H1 (cell line): Measurements from ENCODE around the gene SERPINA12. TPM values are rescaled to one million over a fixed set of nuclear protein-coding genes. Genes with fewer than 3 reads are reported as not detected.

Experiments
- CTCF ChIA-PET: fragments of 300-600 bp; sonication (Branson Sonifier 250); formaldehyde crosslinking; loops from one replicate; lab custom pipeline; 2021; ENCODE audit not compliant: partially characterized antibody; lab: Charles Lee
- POLR2A ChIA-PET: fragments of 300-600 bp; sonication (Branson Sonifier 250); formaldehyde crosslinking; loops from one replicate; lab custom pipeline; 2021; ENCODE audit warnings: inconsistent platforms; ENCODE audit not compliant: partially characterized antibody; lab: Charles Lee
- DNase-seq, 2 experiments: peaks; one replicate each; pipeline versions ENCODE4 v3.0.0 to v3.0.0-alpha.2; 2010 to 2022; ENCODE audit warnings: low spot score in 2 of 2, low read depth in 1 of 2, mixed read lengths in 1 of 2
- FAIRE-seq: peaks from 2 replicates; lab custom pipeline; 2011; peaks lifted over from hg19 to GRCh38; lab: Jason Lieb, UNC
- H2AFZ ChIP-seq: 2 replicates; pipeline ENCODE4 v1.8.1; 2012; ENCODE audit warnings: low read length, inconsistent platforms
- H2AK5ac ChIP-seq: 2 replicates; pipeline ENCODE4 v1.6.1; 2013; ENCODE audit warnings: low read depth, low read length
- H2BK120ac ChIP-seq: replicated peaks from 2 replicates; pipeline ENCODE3; 2013; ENCODE audit warnings: low read depth, low read length, inconsistent platforms
- H2BK12ac ChIP-seq: 2 replicates; pipeline ENCODE4 v1.6.1; 2013; ENCODE audit warnings: low read depth, low read length
- H2BK15ac ChIP-seq: 2 replicates; pipeline ENCODE4 v1.6.1; 2013; ENCODE audit warnings: low read length
- H2BK20ac ChIP-seq: 2 replicates; pipeline ENCODE4 v1.6.1; 2013; ENCODE audit warnings: low read length
- H2BK5ac ChIP-seq: 2 replicates; pipeline ENCODE4 v1.6.1; 2013; ENCODE audit warnings: low read depth, low read length
- H3K14ac ChIP-seq: 2 replicates; pipeline ENCODE4 v1.6.1; 2013; ENCODE audit warnings: inconsistent platforms; ENCODE audit not compliant: insufficient read length
- H3K18ac ChIP-seq: 2 replicates; pipeline ENCODE4 v1.6.1; 2013; ENCODE audit warnings: low read length; ENCODE audit errors: extremely low read depth
- H3K23ac ChIP-seq: 2 replicates; pipeline ENCODE4 v1.6.1; 2013; ENCODE audit warnings: inconsistent platforms; ENCODE audit not compliant: insufficient read length
- H3K23me2 ChIP-seq: 2 replicates; pipeline ENCODE4 v1.6.1; 2013; ENCODE audit warnings: low read depth, low read length
- H3K27ac ChIP-seq: 2 replicates; pipeline ENCODE4 v1.6.1; 2011; ENCODE audit warnings: low read depth, low read length, inconsistent platforms
- H3K27me3 ChIP-seq, 4 experiments: replicated peaks in 1 of 4; 1 replicate in 1 of 4; 2 replicates in 3 of 4; pipeline versions ENCODE4 v1.6.1 to v1.8.1; 2011 to 2013; ENCODE audit warnings: low read length in 3 of 4, mild to moderate bottlenecking in 3 of 4, inconsistent platforms in 2 of 4, mixed read lengths in 2 of 4, moderate library complexity in 1 of 4; ENCODE audit not compliant: control insufficient read depth in 3 of 4, insufficient read depth in 3 of 4; ENCODE audit errors: extremely low read depth in 1 of 4
- H3K36me3 ChIP-seq, 4 experiments: 2 replicates each; pipeline versions ENCODE4 v1.6.1 to v1.8.1; 2011 to 2013; ENCODE audit warnings: mild to moderate bottlenecking in 4 of 4, low read length in 3 of 4, moderate library complexity in 2 of 4, control low read depth in 1 of 4, inconsistent platforms in 1 of 4; ENCODE audit not compliant: insufficient read depth in 4 of 4, control insufficient read depth in 2 of 4
- H3K4ac ChIP-seq: replicated peaks from 2 replicates; pipeline ENCODE3; 2013; ENCODE audit warnings: low read length, low read depth, mixed read lengths, inconsistent platforms; ENCODE audit not compliant: insufficient read length
- H3K4me1 ChIP-seq, 4 experiments: replicated peaks in 1 of 4; 1 replicate in 1 of 4; 2 replicates in 3 of 4; pipeline versions ENCODE4 v1.6.1 to v1.8.1; 2011 to 2013; ENCODE audit warnings: low read length in 3 of 4, inconsistent platforms in 2 of 4, mixed read lengths in 1 of 4; ENCODE audit not compliant: insufficient read depth in 4 of 4, control insufficient read depth in 3 of 4
- H3K4me2 ChIP-seq, 2 experiments: 2 replicates each; pipeline versions ENCODE4 v1.6.1 to v1.8.1; 2011 to 2013; ENCODE audit warnings: low read depth in 2 of 2, low read length in 2 of 2, control low read depth in 1 of 2, inconsistent platforms in 1 of 2, mild to moderate bottlenecking in 1 of 2; ENCODE audit not compliant: insufficient read depth in 1 of 2
- H3K4me3 ChIP-seq, 4 experiments: fragments of 200-600, 300-600 bp in 1 of 4; sonication (generic), shearing (Covaris generic), sonication (Bioruptor Twin) in 1 of 4; 2 replicates each; pipeline versions ENCODE4 v1.5.1 to v1.8.1; 2011 to 2016; ENCODE audit warnings: low read length in 4 of 4, low read depth in 3 of 4, control low read depth in 2 of 4, inconsistent platforms in 2 of 4, mild to moderate bottlenecking in 2 of 4, mixed read lengths in 1 of 4, moderate library complexity in 1 of 4; ENCODE audit not compliant: insufficient read depth in 2 of 4; ENCODE audit errors: extremely low read depth in 1 of 4
- H3K56ac ChIP-seq: replicated peaks from 2 replicates; pipeline ENCODE3; 2013; ENCODE audit warnings: low read depth, mild to moderate bottlenecking, mixed read lengths, low read length, inconsistent platforms; ENCODE audit not compliant: insufficient read length
- H3K79me1 ChIP-seq: 2 replicates; pipeline ENCODE4 v1.6.1; 2013; ENCODE audit warnings: low read depth, low read length, control low read depth
- H3K79me2 ChIP-seq, 2 experiments: 2 replicates each; pipeline versions ENCODE4 v1.6.1 to v1.8.1; 2012 to 2013; ENCODE audit warnings: low read length in 2 of 2, mild to moderate bottlenecking in 2 of 2, inconsistent platforms in 1 of 2; ENCODE audit not compliant: insufficient read depth in 2 of 2, control insufficient read depth in 1 of 2
- H3K9ac ChIP-seq, 4 experiments: replicated peaks in 1 of 4; 1 replicate in 1 of 4; 2 replicates in 3 of 4; pipeline versions ENCODE4 v1.6.1 to v1.8.1; 2011 to 2013; ENCODE audit warnings: low read depth in 3 of 4, low read length in 3 of 4, control low read depth in 2 of 4, mild to moderate bottlenecking in 2 of 4, moderate library complexity in 2 of 4, inconsistent platforms in 1 of 4; ENCODE audit errors: extremely low read depth in 1 of 4
- H3K9me3 ChIP-seq, 2 experiments: 2 replicates each; pipeline versions ENCODE4 v1.6.1 to v1.8.1; 2012 to 2013; ENCODE audit warnings: mild to moderate bottlenecking in 2 of 2, moderate library complexity in 2 of 2, control low read depth in 1 of 2, inconsistent platforms in 1 of 2, low read depth in 1 of 2, low read length in 1 of 2, mixed read lengths in 1 of 2; ENCODE audit not compliant: insufficient read depth in 2 of 2
- H4K20me1 ChIP-seq, 2 experiments: replicated peaks in 1 of 2; 2 replicates each; pipeline versions ENCODE3 to v1.8.1; 2011 to 2013; ENCODE audit warnings: inconsistent platforms in 2 of 2, low read length in 2 of 2, mild to moderate bottlenecking in 1 of 2; ENCODE audit not compliant: insufficient read depth in 2 of 2, control insufficient read depth in 1 of 2
- H4K5ac ChIP-seq: 2 replicates; pipeline ENCODE4 v1.6.1; 2013; ENCODE audit warnings: low read length, low read depth, mixed read lengths, inconsistent platforms; ENCODE audit not compliant: insufficient read length
- H4K8ac ChIP-seq: 2 replicates; pipeline ENCODE4 v1.8.0; 2013; ENCODE audit warnings: mild to moderate bottlenecking, moderate library complexity, low read length, inconsistent platforms; ENCODE audit not compliant: insufficient read depth; ENCODE audit errors: extremely low read depth
- H4K91ac ChIP-seq: replicated peaks from 2 replicates; pipeline ENCODE3; 2013; ENCODE audit warnings: low read length, mixed read lengths, inconsistent platforms; ENCODE audit not compliant: insufficient read length
- SP1 ChIP-seq: IDR thresholded peaks from 2 replicates; pipeline ENCODE4 v1.6.1; 2011; ENCODE audit warnings: low read depth, low read length
- WGBS, 2 experiments: shearing (Covaris generic) in 1 of 2; methylation state at CpG; one replicate each; pipeline versions ENCODE4 v1.1.6 to v1.1.7; 2013 to 2015; ENCODE audit warnings: low lambda C conversion rate in 2 of 2, mixed read lengths in 2 of 2, inconsistent platforms in 1 of 2, low coverage in 1 of 2, missing lambda C conversion rate in 1 of 2; ENCODE audit not compliant: insufficient replicate concordance in 2 of 2, insufficient coverage in 1 of 2, insufficient read length in 1 of 2; ENCODE audit errors: extremely low coverage in 1 of 2, missing lambda C conversion rate in 1 of 2; 5-methylcytosine and 5-hydroxymethylcytosine counted together
- polyA plus RNA-seq, 7 experiments: library from polyadenylated mRNA; depleted of rRNA in 3 of 7; stranded (reverse) in 5 of 7; unstranded in 2 of 7; fragments of >200 nt in 5 of 7; fragments of 200-250 nt in 2 of 7; gene quantifications; 1 replicate in 5 of 7; 2 replicates in 1 of 7; 4 replicates in 1 of 7; pipeline versions ENCODE4 v1.2.1 to v1.2.3, GENCODE V29; 2011 to 2013; ENCODE audit warnings: missing spikeins in 2 of 7, mixed read lengths in 2 of 7
- total RNA-seq: library from RNA; stranded (reverse); fragmentation: NEBNext Ultra II Directional; extraction: Animal tissue kit (Norgen Biotek cat#: 25700); gene quantifications from 2 replicates; pipeline ENCODE4 v1.2.1, GENCODE V29; 2021

The SERPINA12 gene
- total and polyA plus RNA-seq, 2 of the 8 experiments (the other 6 are each of a cell fraction or from before 2014, with no cell fraction given): not detected

DNA sequence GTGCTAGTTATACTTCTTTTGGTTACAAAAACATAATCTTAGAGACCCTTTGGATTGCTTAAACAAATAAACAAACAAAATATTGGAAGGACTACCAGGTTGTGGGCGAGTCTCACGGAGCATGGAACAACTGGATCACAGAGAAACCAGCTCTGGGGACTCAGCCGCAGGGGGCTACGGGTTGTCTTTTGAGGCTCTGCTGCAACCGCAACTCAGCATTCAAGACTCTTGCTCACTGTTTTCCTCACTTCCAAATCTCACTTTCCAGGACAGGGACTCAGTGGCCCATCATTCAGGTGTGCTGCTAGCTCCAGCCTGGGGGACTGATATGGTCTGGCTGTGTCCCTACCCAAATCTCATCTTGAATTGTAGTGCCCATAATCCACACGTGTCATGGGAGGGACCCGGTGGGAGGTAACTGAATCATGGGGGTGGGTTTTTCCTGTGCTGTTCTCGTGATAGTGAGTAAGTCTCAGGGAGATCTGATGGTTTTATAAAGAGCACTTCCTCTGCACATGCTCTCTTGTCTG is 37.9 kb upstream of the SERPINA12 start:
- Histone ChIP-seq H3K9ac (no peak overlapping the region), H2BK5ac (no peak overlapping the region), H3K27ac (no peak overlapping the region), H3K56ac (no peak overlapping the region), H3K23ac (no peak overlapping the region), H3K36me3 (no peaks in the 10 kb centered on the region), H3K79me1 (no peaks in the 10 kb centered on the region), H4K91ac (no peak overlapping the region), H3K4me3 (no peak overlapping the region), H3K18ac (no peak overlapping the region), H3K23me2 (no peaks in the 10 kb centered on the region), H3K14ac (no peak overlapping the region), H2BK120ac (no peak overlapping the region), H4K5ac (no peak overlapping the region), H4K8ac (no peak overlapping the region), H3K9me3 (no peaks in the 10 kb centered on the region), H3K27me3 (no peaks in the 10 kb centered on the region), H2AFZ (no peak overlapping the region), H3K4me2 (no peak overlapping the region), H3K4ac (no peak overlapping the region), H2AK5ac (no peak overlapping the region), H3K79me2 (no peaks in the 10 kb centered on the region), H2BK15ac (no peak overlapping the region), H2BK20ac (no peak overlapping the region), H3K4me1 (peaks cover 0 to 9% (median 7%) of the 10 kb centered on the region in 4 experiments), H2BK12ac (no peak overlapping the region), H4K20me1 (no peaks in the 10 kb centered on the region)
- DNase-seq (no peak), FAIRE-seq (no peak)
- CTCF ChIA-PET: interaction anchor here (3.1 to 5.5 kb wide), 2 partner anchors 60 to 114 kb away, joined by 15 to 53 read pairs; no protein-coding TSS in a partner anchor
- WGBS, 2 experiments: 95% methylated on average over 8 of the region's 8 CpGs; no CpG with 5 or more reads in 1 of the 2 experiments
- POLR2A ChIA-PET: no interaction called here
- no peak for TF ChIP-seq SP1
